ENCODE data around the gene KCNQ1. TPM values are rescaled to one million over a fixed set of nuclear protein-coding genes. Genes with fewer than 3 reads are reported as not detected.

Gene KCNQ1
- total RNA-seq, 1 experiment from 2014 or later = 1.0 TPM

GRCh38 chr11:2694995-2695939, 250.5 kb downstream of the KCNQ1 start:
- Mint-ChIP-seq H3K9me3 (ENCODE audit: unreplicated experiment) (no peaks in the 10 kb centered on the region), H3K4me1 (ENCODE audit: low read depth, unreplicated experiment) (peaks cover 27% of the 10 kb centered on the region), H3K27me3 (ENCODE audit: insufficient read depth, unreplicated experiment) (no peaks in the 10 kb centered on the region), H3K27ac (ENCODE audit: unreplicated experiment) (no peak overlapping the region), H3K36me3 (ENCODE audit: insufficient read depth, unreplicated experiment) (peaks cover 58% of the 10 kb centered on the region), H3K4me3 (ENCODE audit: unreplicated experiment) (no peak overlapping the region)
- intact Hi-C loops (cut with micrococcal nuclease; ENCODE audit: unreplicated experiment) = loop anchor here (5.0 kb wide), 1 partner anchor 47 kb away; no protein-coding TSS in a partner anchor
- CTCF ChIA-PET = no interaction called here
- Histone ChIP-seq H3K4me1 (peaks cover 27% of the 10 kb centered on the region), H3K4me3 (ENCODE audit: low read depth, low read length) (no peak overlapping the region), H3K36me3 (ENCODE audit: control insufficient read depth, insufficient read depth, low read length) (peaks cover 5% of the 10 kb centered on the region), H3K9me3 (no peaks in the 10 kb centered on the region), H3K27me3 (replicated peaks; ENCODE audit: control insufficient read depth, insufficient read depth, low read length) (no peaks in the 10 kb centered on the region)
- TF ChIP-seq, protein P1, sequence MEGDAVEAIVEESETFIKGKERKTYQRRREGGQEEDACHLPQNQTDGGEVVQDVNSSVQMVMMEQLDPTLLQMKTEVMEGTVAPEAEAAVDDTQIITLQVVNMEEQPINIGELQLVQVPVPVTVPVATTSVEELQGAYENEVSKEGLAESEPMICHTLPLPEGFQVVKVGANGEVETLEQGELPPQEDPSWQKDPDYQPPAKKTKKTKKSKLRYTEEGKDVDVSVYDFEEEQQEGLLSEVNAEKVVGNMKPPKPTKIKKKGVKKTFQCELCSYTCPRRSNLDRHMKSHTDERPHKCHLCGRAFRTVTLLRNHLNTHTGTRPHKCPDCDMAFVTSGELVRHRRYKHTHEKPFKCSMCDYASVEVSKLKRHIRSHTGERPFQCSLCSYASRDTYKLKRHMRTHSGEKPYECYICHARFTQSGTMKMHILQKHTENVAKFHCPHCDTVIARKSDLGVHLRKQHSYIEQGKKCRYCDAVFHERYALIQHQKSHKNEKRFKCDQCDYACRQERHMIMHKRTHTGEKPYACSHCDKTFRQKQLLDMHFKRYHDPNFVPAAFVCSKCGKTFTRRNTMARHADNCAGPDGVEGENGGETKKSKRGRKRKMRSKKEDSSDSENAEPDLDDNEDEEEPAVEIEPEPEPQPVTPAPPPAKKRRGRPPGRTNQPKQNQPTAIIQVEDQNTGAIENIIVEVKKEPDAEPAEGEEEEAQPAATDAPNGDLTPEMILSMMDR (IDR thresholded peaks at IDR 0.05; ENCODE audit: insufficient read depth in 1 of 2, low read depth in 1 of 2, low read length in 1 of 2, severe bottlenecking in 1 of 2, unreplicated experiment in 1 of 2) = no peak
- no TSS peak for BruUV-seq (replicated peaks)
- no peak for DNase-seq
- POLR2A ChIA-PET = no interaction called here

DNA sequence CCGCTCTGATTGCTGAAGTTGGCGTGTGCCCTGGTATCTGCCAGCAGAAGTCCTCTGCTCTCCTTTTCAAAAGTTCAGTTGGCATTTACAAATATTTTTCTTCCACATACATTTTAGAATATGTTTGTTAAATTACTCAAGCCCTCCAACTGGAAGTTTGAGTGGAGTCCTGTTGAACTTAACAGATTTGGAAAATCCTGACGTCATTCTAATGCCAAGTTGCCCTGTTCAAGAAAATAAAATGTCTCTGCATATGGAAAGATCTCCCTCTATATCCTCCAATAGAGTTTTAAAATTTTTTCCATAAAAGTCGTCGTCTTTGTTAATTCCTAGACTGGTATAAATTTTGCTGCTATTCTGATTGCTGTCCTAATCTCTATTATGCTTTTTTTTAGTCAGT, 251.6 kb downstream of the KCNQ1 start:
- peaks cover 3% of the 10 kb centered on the region for H3K36me3 ChIP-seq (ENCODE audit: control insufficient read depth, insufficient read depth, low read length)
- intact Hi-C loops (cut with micrococcal nuclease; ENCODE audit: unreplicated experiment) = loop anchor here (5.0 kb wide), 1 partner anchor 46 kb away; no protein-coding TSS in a partner anchor
- ChIA-PET POLR2A (no interaction called here), CTCF (no interaction called here)
- BruUV-seq (replicated peaks) = no TSS peak
- H3K4me3 ChIP-seq (ENCODE audit: low read depth, low read length) = no peak overlapping the region
- H3K9me3 Mint-ChIP-seq (ENCODE audit: unreplicated experiment) = no peaks in the 10 kb centered on the region
- DNase-seq = no peak
- peaks cover 35% of the 10 kb centered on the region for H3K4me1 ChIP-seq
- H3K27ac Mint-ChIP-seq (ENCODE audit: unreplicated experiment) = no peak overlapping the region
- TF ChIP-seq, protein P1 (IDR thresholded peaks at IDR 0.05; ENCODE audit: insufficient read depth in 1 of 2, low read depth in 1 of 2, low read length in 1 of 2, severe bottlenecking in 1 of 2, unreplicated experiment in 1 of 2) = no peak
- peaks cover 19% of the 10 kb centered on the region for H3K4me1 Mint-ChIP-seq (ENCODE audit: low read depth, unreplicated experiment)
- H3K27me3 ChIP-seq (replicated peaks; ENCODE audit: control insufficient read depth, insufficient read depth, low read length) = no peaks in the 10 kb centered on the region
- no peaks in the 10 kb centered on the region for H3K27me3 Mint-ChIP-seq (ENCODE audit: insufficient read depth, unreplicated experiment)
- H3K4me3 Mint-ChIP-seq (ENCODE audit: unreplicated experiment) = no peak overlapping the region
- H3K9me3 ChIP-seq = no peaks in the 10 kb centered on the region
- H3K36me3 Mint-ChIP-seq (ENCODE audit: insufficient read depth, unreplicated experiment) = peaks cover 59% of the 10 kb centered on the region

- Histone ChIP-seq H3K27me3 (replicated peaks; ENCODE audit: control insufficient read depth, insufficient read depth, low read length) (no peaks in the 10 kb centered on the region), H3K4me1 (peaks cover 36% of the 10 kb centered on the region), H3K4me3 (ENCODE audit: low read depth, low read length) (peak overlapping the region; percentile 92), H3K36me3 (ENCODE audit: control insufficient read depth, insufficient read depth, low read length) (peaks cover 3% of the 10 kb centered on the region), H3K9me3 (no peaks in the 10 kb centered on the region)
- no peak for DNase-seq
- CTCF ChIA-PET = interaction anchor here (1.0 kb wide), 1 partner anchor 194 kb away, joined by 3 read pairs; no protein-coding TSS in a partner anchor
- H3K27me3 Mint-ChIP-seq (ENCODE audit: insufficient read depth, unreplicated experiment) = no peaks in the 10 kb centered on the region
- H3K4me1 Mint-ChIP-seq (ENCODE audit: low read depth, unreplicated experiment) = peaks cover 19% of the 10 kb centered on the region
- no peaks in the 10 kb centered on the region for H3K9me3 Mint-ChIP-seq (ENCODE audit: unreplicated experiment)
- no peak overlapping the region for H3K27ac Mint-ChIP-seq (ENCODE audit: unreplicated experiment)
- intact Hi-C loops (cut with micrococcal nuclease; ENCODE audit: unreplicated experiment) = loop anchor here (2.0 to 5.0 kb wide), 3 partner anchors 44 to 187 kb away; partner anchors contain the start of gene CDKN1C
- TF ChIP-seq, protein P1 (IDR thresholded peaks at IDR 0.05; ENCODE audit: insufficient read depth in 1 of 2, low read depth in 1 of 2, low read length in 1 of 2, severe bottlenecking in 1 of 2, unreplicated experiment in 1 of 2) = no peak
- POLR2A ChIA-PET = no interaction called here
- TSS peak; percentile 43 for BruUV-seq (replicated peaks)
- peak overlapping the region; percentile 84 for H3K4me3 Mint-ChIP-seq (ENCODE audit: unreplicated experiment)
- peaks cover 48% of the 10 kb centered on the region for H3K36me3 Mint-ChIP-seq (ENCODE audit: insufficient read depth, unreplicated experiment)
Observed at GRCh38 chr11:2697866-2698265, 253.1 kb downstream of the KCNQ1 start.

All from Caco-2 (cell line).